K562 (cell line): Measurements from ENCODE around the gene MAP3K7. TPM values are rescaled to one million over a fixed set of nuclear protein-coding genes. Genes with fewer than 3 reads are reported as not detected.

Experiments used
- ARID3B ChIP-seq: fragments of 250-450 bp; sonication (Bioruptor Pico); IDR thresholded peaks from 2 replicates; pipeline ENCODE4 v1.4.0; 2020; ENCODE audit warnings: borderline replicate concordance
- ATF7 ChIP-seq: fragments of 450-650 bp; IDR thresholded peaks from 2 replicates; pipeline ENCODE4 v1.7.1; 2014; ENCODE audit warnings: mild to moderate bottlenecking, moderate library complexity
- CBFB ChIP-seq: sonication (generic); formaldehyde crosslinking; IDR thresholded peaks from 2 replicates; pipeline ENCODE4 v1.4.0; 2020; ENCODE audit warnings: mild to moderate bottlenecking, missing genetic modification reagents
- CREM ChIP-seq: IDR thresholded peaks from 2 replicates; pipeline ENCODE4 v1.6.1; 2014; ENCODE audit warnings: antibody characterized with exemption, low read depth
- FOXK1 ChIP-seq: sonication (generic); formaldehyde crosslinking; IDR thresholded peaks from 2 replicates; pipeline ENCODE4 v1.8.0; 2022; ENCODE audit warnings: missing genetic modification reagents, mild to moderate bottlenecking, borderline replicate concordance
- FOXM1 ChIP-seq, 2 experiments: fragments of 450-650 bp in 1 of 2; sonication (generic) in 1 of 2; formaldehyde crosslinking in 1 of 2; IDR thresholded peaks; 2 replicates each; pipeline versions ENCODE4 v1.6.1 to v1.9.0; 2017 to 2022; ENCODE audit warnings: low read depth in 2 of 2, mild to moderate bottlenecking in 2 of 2, missing genetic modification reagents in 1 of 2, moderate library complexity in 1 of 2
- HDAC2 ChIP-seq: fragments of 450-650 bp; IDR thresholded peaks from 2 replicates; pipeline ENCODE4 v1.6.1; 2016; ENCODE audit warnings: mild to moderate bottlenecking
- MCM3 ChIP-seq: fragments of 450-650 bp; IDR thresholded peaks from 2 replicates; pipeline ENCODE4 v1.6.1; 2016
- NUFIP1 ChIP-seq: fragments of 450-650 bp; IDR thresholded peaks from 2 replicates; pipeline ENCODE4 v1.6.1; 2018; ENCODE audit not compliant: partially characterized antibody
- PTBP1 ChIP-seq: fragments of 200-400 bp; formaldehyde crosslinking; IDR thresholded peaks from 2 replicates; pipeline ENCODE4 v1.6.1; 2017; ENCODE audit warnings: low read depth, low read length
- PYGO2 ChIP-seq: fragments of 450-650 bp; IDR thresholded peaks from 2 replicates; pipeline ENCODE4 v1.6.1; 2016; ENCODE audit warnings: mild to moderate bottlenecking, missing genetic modification characterization, moderate library complexity, missing compliant biosample characterization
- RUNX1 ChIP-seq: sonication (generic); IDR thresholded peaks from 2 replicates; pipeline ENCODE4 v1.6.1; 2016; ENCODE audit warnings: antibody characterized with exemption, low read depth
- SETDB1 ChIP-seq: IDR thresholded peaks from one replicate; pipeline ENCODE4 v1.6.1; 2012; ENCODE audit warnings: low read length, control low read depth, inconsistent platforms
- SMARCA4 ChIP-seq: fragments of 450-650 bp; IDR thresholded peaks from 2 replicates; pipeline ENCODE4 v1.6.1; 2016
- SOX6 ChIP-seq: fragments of 450-650 bp; IDR thresholded peaks from 2 replicates; pipeline ENCODE4 v1.6.1; 2014; ENCODE audit warnings: mild to moderate bottlenecking
- TOE1 ChIP-seq, 2 experiments: fragments of 450-650 bp in 1 of 2; sonication (generic) in 1 of 2; formaldehyde crosslinking in 1 of 2; IDR thresholded peaks; 2 replicates each; pipeline versions ENCODE4 v1.7.1 to v1.8.0; 2016 to 2022; ENCODE audit warnings: borderline replicate concordance in 2 of 2, mild to moderate bottlenecking in 2 of 2, antibody characterized with exemption in 1 of 2, inconsistent platforms in 1 of 2, low read depth in 1 of 2, missing genetic modification reagents in 1 of 2, moderate library complexity in 1 of 2
- TRIM25 ChIP-seq: fragments of 450-650 bp; IDR thresholded peaks from 2 replicates; pipeline ENCODE4 v1.7.0; 2016; ENCODE audit warnings: borderline replicate concordance
- ZKSCAN8 ChIP-seq: fragments of 200-800 bp; sonication (Bioruptor generic); IDR thresholded peaks from 2 replicates; pipeline ENCODE4 v1.6.1; 2016; ENCODE audit warnings: missing genetic modification characterization, missing compliant biosample characterization
- ZNF140 ChIP-seq: fragments of 250-450 bp; sonication (Bioruptor Pico); IDR thresholded peaks from 2 replicates; pipeline ENCODE4 v1.8.0; 2021; ENCODE audit warnings: moderate library complexity, mild to moderate bottlenecking, inconsistent platforms
- ZNF316 ChIP-seq: fragments of 450-650 bp; IDR thresholded peaks from 2 replicates; pipeline ENCODE4 v1.6.1; 2016
- ZNF76 ChIP-seq: fragments of 250-450 bp; sonication (Bioruptor Pico); IDR thresholded peaks from 2 replicates; pipeline ENCODE4 v1.4.0; 2020; ENCODE audit warnings: mild to moderate bottlenecking, moderate library complexity, borderline replicate concordance
- ZNF79 ChIP-seq: fragments of 250-450 bp; sonication (Bioruptor Pico); IDR thresholded peaks from 2 replicates; pipeline ENCODE4 v1.4.0; 2020; ENCODE audit warnings: low read depth, mild to moderate bottlenecking, moderate library complexity
- polyA plus RNA-seq, 8 experiments: library from polyadenylated mRNA; depleted of rRNA in 4 of 8; stranded (reverse) in 5 of 8; unstranded in 3 of 8; fragments of >200 nt; fragmentation: Nextera tagmentation in 2 of 8; fragmentation: Illumina TruSeq in 1 of 8; extraction: Ambion mirVana in 2 of 8; extraction: Trizol in 1 of 8; gene quantifications; 2 replicates each; pipeline versions ENCODE4 v1.2.1 to v1.2.3, GENCODE V29; 2011 to 2014; ENCODE audit warnings: inconsistent platforms in 1 of 8, missing spikeins in 1 of 8
- total RNA-seq, 7 experiments: library from RNA; depleted of rRNA in 6 of 7; stranded (reverse); fragments of >200 nt in 6 of 7; fragmentation: Illumina TruSeq in 2 of 7; extraction: Trizol in 2 of 7; gene quantifications; 2 replicates each; pipeline versions ENCODE4 v1.2.1 to v1.2.3, GENCODE V29; 2011 to 2021; ENCODE audit warnings: low replicate concordance in 1 of 7
- TF ChIP-seq, protein P1 (sequence below): fragments of 250-450 bp; sonication (Bioruptor Pico); IDR thresholded peaks from 2 replicates; pipeline ENCODE4 v1.4.0; 2020; ENCODE audit warnings: mild to moderate bottlenecking, moderate library complexity, borderline replicate concordance

The MAP3K7 gene
- total and polyA plus RNA-seq, 9 of the 15 experiments (the other 6 are each of a cell fraction or from before 2014, with no cell fraction given): 13.4 to 60.9 (median 34.8) TPM

DNA sequence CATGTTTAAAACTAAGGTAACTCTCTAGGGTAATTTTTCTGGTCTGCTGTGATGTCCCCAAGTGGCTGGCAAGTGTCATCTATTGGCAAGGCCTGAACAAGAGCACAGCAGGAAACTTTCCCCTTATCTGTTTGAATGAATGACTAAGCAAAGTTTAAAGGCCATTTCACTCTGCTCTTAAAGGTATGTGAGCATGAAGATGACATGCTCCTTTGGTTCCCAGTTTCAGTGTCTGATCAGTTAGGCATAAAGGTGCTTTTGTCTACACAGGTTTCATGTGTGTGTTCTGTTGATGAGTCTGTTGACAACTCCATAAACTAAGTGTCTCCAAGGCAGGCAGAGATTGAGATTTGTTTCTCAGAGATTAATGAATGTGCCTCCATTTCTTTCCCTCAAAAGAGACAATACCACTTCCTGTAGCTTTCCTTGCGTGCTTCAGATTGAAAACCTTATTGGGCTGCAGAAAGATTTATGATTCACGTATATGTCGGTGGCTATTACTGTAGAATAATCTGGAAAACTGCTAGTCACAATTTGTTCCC lies 83.9 kb downstream of the MAP3K7 start (continued):
- TF ChIP-seq TOE1 (IDR thresholded peaks at IDR 0.05; ENCODE audit: borderline replicate concordance): 0 out of 2 replicates have a peak, but pooled peaks have one; percentile 33
- no peak for TF ChIP-seq TOE1 (CRISPR knock-in tag; IDR thresholded peaks at IDR 0.05; ENCODE audit: borderline replicate concordance, low read depth)
- TF ChIP-seq PYGO2 (tag): no peak
- no peak for TF ChIP-seq TRIM25
- peak; percentile 97 for TF ChIP-seq ZNF316
- TF ChIP-seq RUNX1: no peak
- TF ChIP-seq SETDB1: no peak
- TF ChIP-seq, protein P1, sequence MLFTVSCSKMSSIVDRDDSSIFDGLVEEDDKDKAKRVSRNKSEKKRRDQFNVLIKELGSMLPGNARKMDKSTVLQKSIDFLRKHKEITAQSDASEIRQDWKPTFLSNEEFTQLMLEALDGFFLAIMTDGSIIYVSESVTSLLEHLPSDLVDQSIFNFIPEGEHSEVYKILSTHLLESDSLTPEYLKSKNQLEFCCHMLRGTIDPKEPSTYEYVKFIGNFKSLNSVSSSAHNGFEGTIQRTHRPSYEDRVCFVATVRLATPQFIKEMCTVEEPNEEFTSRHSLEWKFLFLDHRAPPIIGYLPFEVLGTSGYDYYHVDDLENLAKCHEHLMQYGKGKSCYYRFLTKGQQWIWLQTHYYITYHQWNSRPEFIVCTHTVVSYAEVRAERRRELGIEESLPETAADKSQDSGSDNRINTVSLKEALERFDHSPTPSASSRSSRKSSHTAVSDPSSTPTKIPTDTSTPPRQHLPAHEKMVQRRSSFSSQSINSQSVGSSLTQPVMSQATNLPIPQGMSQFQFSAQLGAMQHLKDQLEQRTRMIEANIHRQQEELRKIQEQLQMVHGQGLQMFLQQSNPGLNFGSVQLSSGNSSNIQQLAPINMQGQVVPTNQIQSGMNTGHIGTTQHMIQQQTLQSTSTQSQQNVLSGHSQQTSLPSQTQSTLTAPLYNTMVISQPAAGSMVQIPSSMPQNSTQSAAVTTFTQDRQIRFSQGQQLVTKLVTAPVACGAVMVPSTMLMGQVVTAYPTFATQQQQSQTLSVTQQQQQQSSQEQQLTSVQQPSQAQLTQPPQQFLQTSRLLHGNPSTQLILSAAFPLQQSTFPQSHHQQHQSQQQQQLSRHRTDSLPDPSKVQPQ (CRISPR knock-in tag): no peak
- peak; percentile 72 for TF ChIP-seq ATF7
- TF ChIP-seq FOXM1 (IDR thresholded peaks at IDR 0.05; ENCODE audit: low read depth): 0 out of 2 replicates have a peak, but pooled peaks have one; percentile 43
- TF ChIP-seq FOXM1 (CRISPR knock-in tag; IDR thresholded peaks at IDR 0.05; ENCODE audit: low read depth): no peak
- TF ChIP-seq SOX6: peak; percentile 85
- peak; percentile 88 for TF ChIP-seq SMARCA4
- TF ChIP-seq PTBP1: no peak
- no peak for TF ChIP-seq FOXK1 (CRISPR knock-in tag)
- TF ChIP-seq CREM: peak; percentile 49; the same call in 1 of the 2 replicates
- no peak for TF ChIP-seq ZNF140 (CRISPR knock-in tag)
- TF ChIP-seq HDAC2: 0 out of 2 replicates have a peak, but pooled peaks have one; percentile 72
- TF ChIP-seq ARID3B (CRISPR knock-in tag): no peak
- TF ChIP-seq ZNF79 (CRISPR knock-in tag): no peak
- no peak for TF ChIP-seq ZNF76
- TF ChIP-seq ZKSCAN8 (CRISPR knock-in tag): no peak
- no peak for TF ChIP-seq CBFB
- no peak for TF ChIP-seq NUFIP1
- TF ChIP-seq MCM3: no peak
